Stimulated activated CD4-positive, alpha-beta T cell treated with anti-CD3 and anti-CD28 coated beads, TNF-alpha, amount 100 ng/mL, for 48 hours (primary cell): ENCODE results near the gene PTOV1.

Experiments
- DNase-seq, 3 donors: peaks; one replicate each; pipeline ENCODE4 v3.0.0-alpha.2; 2020; ENCODE audit warnings: low read depth in 3 of 3

Gene PTOV1

DNA sequence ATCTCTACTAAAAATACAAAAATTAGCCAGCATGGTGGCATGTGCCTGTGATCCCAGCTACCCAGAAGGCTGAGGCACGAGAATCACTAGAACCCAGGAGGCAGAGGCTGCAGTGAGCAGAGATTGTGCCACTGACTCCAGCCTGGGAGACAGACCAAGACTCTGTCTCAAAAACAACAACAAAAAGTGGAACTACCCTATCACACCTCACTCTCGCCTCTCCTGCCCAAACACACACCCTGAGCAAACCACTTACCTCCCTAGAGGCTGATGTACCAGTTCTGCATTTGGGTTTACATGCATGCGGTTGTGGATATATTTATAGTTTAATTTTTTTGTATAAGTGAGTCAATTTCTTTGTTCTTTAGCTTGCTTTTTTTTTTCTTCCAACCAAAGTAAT, 7.7 kb upstream of the PTOV1 start:
- no peak for DNase-seq

DNA sequence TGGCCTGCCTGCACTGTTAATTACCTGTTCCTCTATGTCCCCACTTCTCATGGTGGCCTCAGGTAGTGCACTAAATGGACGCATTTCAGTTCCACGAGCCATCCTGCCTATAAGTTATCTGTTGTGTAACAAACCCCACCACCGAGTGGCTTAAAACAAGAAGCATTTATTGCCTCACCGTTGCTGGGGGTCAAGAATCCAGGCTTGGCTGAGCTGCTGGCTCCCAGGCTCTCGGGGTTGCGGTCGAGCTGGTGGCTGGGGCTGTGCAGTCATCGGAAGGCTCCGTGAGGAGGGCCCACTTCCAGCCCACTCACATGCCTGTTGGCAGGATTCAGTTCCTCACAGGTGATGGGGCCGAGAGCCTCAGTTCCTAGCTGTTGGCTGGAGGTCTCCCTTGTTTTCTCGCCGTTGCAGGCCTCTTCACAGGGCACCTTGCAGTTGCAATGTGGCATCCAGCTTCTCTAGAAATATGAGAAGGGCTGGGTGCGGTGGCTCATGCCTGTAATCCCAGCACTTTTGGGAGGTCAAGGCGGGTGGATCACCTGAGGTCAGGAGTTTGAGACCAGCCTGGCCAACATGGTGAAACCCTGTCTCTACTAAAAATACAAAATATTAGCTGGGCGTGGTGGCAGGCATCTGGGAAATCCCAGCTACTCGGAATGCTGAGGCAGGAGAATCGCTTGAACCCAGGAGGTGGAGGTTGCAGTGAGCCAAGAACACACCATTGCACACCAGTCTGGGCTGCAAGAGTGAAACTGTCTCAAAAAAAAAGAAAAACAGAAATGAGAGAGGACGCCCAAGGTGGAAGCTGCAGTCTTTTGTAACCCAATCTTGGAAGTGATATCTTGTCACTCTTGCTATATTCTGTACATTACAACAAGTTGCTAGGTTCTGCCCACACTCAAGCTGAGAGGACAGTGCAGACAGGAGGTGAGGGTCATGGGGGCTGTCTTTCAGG, 6.5 kb upstream of the PTOV1 start:
- no peak for DNase-seq

DNA sequence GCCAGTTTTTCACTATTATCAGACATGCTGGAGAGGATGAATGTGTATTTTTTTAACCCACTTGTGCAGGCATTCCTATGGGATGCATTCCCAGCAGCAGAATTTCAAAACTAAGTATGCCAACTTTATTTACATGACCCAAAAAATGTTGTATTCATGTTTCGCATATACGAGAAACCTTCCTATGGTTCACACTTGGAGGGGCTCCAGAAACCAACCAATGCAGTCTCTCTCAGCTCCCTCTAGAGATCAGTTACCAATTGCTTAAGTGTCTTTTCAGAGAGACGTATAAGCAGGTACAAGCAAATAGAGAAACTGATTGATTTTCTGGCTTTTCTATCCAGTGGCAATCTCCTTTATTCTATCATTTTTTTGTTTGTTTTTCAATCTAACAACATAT, 5.5 kb upstream of the PTOV1 start:
- DNase-seq: no peak

DNA sequence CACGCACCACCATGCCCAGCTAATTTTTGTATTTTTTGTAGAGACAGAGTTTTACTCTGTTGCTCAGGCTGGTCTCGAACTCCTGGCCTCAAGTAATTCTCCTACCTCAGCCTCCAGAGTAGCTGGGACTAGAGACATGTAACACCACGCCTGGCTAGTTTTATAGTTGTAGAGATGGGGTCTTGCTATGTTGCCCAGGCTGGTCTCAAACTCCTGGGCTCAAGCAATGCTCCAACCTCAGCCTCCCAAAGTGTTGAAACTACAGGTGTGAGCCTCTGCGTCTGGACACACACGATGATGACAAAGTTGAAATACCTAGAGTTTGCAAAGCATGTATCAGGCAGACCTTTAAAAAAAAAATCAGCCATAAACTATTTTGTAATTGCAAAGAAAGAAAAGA, 4.6 kb upstream of the PTOV1 start:
- no peak for DNase-seq

DNA sequence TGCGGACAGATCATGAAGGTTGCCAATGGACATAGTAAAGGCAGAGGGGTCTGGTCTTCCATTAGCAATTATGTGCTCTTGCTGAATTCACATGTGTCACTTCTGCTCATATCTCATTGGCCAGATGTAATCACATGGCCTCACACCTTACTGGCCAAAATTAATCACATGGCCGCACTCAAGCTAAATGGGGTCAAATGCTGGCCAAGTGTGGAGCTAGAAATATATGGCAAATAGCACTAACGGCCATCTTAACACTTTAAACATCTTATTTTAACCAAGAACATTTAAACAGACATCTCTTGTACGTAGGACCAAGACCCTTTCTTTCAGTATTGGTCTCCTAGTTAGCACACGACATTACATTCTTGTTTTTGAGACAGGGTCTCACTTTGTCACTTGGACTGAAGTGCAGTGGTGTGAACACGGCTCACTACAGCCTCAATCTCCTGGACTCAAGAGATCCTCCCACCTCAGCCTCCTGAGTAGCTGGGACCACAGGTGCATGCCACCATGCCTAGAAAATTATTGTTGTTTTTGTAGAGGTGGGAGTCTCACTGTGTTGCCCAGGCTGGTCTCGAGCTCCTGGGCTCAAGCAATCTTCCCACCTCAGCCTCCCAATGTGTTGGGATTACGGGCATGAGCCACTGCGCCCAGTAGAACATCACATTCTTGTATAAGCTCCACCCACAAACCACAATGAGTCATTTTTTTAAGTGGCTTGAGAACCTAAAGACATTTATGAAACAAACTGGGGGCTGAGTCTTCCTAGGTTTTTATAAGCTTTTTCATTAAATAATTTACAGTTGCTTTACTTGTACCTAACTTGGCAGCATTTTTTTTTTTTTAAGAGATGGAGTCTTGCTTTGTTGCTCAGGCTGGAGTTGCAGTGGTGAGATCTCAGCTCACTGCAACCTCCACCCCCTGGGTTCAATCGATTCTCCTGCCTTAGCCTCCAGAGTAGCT, 2.9 kb upstream of the PTOV1 start:
- no peak for DNase-seq

DNA sequence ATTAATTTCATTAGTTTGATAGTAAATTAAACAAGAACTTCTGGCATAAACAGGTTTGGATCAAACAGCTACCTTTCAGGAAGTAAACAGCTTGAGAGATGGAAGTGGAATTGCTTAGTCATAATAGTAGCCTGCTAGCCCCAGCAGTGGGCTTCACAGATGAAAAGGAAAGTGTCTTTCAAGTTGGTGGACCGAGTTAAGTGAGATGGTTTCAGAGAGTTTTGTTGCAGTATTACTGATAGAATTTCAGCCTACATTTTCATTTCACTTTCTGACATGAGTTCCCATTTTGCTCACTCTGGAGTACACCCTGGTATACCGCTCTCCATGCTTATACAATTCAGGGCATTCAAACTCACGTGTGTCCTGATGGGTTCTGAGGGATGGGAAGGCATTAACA, 2.0 kb upstream of the PTOV1 start:
- DNase-seq: no peak

DNA sequence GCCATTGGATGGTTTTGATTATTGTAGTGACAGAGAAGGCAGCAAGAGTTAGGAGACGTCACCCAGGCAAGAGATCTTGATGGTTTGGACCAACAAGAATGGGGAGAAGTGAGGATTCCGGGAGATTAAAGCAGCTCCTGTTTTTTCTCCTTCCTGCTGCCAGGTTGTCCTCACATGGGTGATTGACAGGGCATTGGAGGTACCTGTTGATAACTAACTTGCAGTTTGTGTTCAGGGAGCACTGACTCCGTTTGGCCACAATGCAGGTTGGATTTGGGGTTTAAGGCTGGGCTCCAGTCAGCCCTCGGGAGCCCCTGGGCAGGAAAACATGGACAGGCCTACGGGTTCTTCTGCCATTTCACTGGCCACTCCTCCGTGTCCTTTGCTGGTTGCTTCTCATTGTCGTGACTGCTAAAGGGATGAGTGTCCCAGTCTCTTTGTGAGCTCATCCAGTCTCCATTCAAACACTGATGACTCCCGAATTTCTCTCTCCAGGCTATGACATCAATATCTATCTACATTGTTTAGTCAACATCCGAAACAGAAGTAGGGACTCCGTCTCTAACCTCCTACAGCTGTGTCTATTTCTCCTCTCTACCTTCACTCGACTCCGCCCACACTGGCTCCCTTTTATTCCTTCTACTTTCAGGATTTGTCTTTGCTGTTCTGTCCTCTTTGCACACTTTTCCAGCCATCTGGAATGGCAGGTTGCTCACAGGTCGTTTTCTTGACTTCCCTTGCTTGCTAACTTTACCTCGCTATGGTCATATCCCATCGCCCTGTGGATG, 1.3 kb upstream of the PTOV1 start:
- no peak for DNase-seq

DNA sequence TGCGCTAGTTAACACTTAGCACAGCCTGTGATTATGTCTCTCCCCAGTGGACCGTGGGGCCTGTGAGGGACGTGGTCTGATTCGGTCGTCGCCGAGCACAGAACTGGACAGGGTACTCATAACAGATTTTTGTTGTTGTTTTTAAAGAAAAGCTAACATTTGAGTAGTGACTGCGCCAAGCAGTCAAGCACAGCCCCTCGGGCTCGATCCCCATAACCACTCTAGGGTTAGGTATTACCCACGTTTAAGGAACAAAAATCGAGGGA, 805 bp upstream of the PTOV1 start:
- DNase-seq: no peak

DNA sequence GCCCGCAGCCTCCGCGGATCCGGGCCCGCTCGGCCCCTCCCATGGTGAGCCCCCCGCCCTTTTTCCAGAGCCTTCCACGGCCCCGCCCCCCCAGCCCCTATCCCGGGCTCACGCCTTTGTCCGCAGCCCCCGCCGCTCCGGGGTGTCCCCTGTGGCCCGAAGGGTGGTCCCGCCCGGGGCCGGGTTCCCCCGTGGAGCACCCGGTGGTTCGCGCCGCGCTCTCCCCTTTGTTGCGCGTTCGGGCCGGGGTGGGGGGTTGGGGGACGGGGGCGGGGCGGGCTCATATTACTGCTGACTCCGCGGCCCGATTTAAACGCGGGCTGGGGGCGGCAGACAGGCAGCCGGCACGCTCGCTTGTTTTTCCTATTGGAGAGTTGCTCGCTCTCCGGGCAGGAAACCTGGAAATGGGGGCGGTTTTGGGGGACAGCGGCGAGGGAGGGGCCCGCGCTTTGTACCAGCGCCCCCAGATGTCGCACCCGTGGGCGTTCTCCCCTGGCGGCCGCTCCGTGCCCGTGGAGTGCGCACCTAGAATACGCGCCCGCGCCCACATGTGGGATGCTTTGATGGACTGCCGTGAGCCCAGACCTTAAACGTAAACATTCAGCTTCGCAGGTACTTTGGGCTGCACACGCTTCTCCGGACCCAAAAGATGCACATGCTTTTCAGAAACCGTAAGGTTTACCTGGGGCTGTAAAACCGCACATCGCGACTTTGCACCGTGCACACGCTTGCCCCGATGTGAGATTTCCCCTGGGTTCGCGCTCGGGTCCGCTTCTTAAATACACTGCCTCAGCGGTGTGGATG, 699 bp downstream of the PTOV1 start:
- no peak for DNase-seq

DNA sequence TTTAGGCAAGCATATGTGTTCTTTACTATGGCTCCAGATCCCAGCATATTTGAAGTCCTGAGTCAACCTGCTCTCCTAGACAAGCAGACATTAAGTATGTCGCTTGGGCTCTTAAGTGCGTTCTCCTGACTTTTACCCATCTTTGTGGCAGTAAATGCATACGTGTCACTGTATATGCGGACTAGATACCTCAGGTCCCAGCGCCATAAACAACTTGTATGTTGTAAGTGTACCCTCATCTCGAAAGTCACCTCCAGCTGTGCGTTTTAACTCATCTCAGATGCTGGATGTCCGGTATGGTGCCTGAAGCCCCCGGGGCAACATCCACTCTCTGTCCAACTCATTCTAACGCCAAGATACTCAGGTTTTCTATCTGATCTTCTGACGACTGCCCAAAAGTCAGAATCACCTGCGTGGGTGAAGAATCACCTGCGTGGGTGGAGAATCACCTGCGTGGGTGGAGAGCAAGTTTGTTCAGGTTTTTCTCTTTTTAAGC, 1.7 kb downstream of the PTOV1 start:
- no peak for DNase-seq

DNA sequence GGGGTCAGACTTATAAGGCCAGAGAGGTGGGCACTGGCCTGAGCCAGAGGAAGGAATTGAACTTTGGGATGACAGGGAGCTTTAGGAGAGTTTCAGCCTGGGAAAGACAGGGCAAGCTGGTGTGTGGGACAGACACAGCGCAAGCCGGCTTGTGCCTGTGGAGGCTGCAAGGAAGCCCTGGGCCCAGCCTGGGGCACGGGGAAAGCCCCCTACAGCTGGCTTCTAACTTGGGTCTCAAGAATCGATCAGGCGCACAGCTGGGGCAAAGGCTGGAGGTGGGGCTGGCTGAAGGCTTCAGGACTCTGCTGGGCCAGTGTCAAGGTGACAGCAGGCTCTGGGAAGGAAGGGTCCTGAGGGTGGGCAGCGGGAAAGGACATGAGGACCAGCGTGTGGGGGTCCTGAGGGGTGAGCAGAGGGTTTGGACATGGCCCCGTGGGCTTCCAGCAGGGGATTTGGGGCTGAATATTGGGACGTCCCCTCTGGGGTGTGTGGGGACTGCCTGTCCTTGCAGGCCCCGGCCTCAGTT, 3.0 kb downstream of the PTOV1 start:
- no peak for DNase-seq

DNA sequence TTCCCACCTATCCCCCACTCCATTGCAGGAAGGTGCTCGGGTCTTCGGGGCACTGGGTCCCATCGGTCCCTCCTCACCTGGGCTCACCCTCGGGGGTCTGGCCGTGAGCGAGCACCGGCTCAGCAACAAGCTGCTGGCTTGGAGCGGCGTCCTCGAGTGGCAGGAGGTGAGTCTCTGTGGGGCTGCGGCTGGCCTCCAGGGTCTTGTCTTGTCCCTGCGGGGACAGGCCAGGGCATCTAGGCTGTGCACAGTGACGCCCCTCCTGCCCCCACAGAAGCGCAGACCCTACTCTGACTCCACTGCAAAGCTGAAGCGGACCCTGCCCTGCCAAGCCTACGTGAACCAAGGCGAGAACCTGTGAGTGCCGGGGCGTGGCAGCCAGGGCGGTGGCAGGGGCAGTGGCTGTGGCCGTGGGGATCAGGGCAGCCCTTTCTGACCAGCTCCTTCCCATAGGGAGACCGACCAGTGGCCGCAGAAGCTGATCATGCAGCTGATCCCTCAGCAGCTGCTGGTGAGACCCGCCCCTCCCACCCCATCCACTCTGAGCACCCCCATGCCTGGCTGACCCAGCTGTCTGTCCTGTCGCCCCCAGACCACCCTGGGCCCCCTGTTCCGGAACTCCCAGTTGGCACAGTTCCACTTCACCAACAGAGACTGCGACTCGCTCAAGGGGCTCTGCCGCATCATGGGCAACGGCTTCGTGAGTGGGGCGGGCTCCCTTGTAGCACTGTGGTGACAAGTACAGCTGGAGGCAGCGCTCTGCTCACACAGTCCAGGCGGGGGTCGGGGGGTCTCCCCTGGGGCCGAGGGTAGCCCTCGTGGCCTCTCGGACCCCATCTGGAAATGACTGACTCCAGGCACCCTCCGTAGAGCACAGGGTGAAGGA, 3.7 kb downstream of the PTOV1 start:
- no peak for DNase-seq

DNA sequence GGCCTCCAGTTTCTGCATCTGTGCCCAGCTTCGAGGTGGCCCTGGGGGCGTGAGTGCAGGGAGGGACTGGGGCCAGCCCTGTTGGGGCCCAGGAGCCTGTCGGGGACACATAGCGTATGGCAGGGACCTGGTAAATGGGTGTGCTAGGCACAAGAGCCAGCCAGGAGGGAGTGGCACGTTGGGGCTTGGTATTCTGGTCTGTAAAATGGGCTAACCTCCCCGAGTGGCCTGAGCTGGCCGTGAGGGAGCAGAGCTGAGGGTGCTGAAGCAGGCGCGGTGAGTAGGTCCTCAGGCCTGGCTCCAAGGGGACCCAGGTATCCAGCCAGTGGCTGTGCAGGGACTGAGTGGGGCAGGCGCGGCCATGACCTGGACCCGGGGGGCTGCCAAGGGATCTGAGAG, 4.3 kb downstream of the PTOV1 start:
- no peak for DNase-seq

DNA sequence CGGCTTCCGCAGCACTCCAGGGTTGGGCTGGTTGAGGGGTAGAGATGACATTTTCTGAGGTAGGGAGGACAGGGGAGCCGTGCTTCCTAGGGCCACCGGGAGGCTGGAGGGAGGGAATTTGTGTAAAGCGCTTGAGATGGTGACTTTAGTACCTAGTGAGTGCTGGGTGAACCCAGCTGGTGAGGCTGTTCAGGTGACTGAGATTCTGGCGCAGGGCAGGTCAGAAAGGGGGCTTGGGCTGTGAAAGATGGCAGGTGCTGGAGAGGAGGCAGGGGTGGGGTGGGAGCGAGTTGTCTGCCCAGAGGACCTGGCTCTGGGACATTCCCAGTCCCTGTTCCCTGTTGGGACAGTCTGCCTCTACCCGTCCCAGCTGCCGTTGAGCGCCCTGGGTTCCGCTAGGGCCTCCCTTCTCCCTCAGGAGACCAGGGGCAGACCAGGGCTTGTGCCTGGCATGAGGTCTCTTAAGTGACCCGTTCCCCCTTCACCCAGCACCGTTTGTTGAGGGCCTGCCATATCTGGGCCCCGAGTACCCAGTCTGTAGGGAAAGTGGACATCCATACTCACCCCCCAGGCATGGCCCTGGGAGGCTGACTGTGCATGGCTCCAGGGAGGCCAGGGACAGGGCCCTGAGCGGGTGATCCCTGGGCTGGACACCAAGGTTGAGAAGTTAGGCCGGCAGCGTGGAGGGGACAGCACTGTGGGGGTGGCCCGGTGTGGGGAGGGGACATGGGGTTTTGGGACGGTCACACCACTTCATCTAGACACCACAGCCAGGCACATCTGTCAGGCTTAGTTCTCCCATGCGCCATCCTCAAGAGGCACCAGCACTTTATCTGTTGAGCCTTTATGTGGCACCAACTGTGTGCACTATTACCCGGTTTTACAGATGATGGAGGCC, 5.0 kb downstream of the PTOV1 start:
- DNase-seq: no peak

DNA sequence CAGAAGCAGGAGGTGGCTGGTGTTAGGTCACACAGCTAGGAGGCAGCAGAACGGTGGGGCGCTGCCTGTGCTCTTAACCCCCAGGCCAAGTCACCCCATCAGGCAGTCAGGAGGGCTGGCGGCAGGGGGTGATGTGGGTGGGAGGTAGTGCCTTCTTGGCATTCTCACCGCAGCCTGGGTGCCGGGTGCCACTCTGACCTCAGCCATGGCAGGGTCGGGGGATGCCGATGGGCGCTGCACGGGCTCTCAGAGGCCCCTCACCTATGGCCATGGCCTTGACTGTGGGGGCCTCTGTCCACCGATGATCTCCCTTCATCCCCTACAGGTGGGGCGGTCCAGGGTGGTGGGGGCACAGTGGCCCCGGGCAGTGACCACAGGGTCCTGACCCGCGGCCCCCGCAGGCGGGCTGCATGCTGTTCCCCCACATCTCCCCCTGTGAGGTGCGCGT, 5.6 kb downstream of the PTOV1 start:
- no peak for DNase-seq

DNA sequence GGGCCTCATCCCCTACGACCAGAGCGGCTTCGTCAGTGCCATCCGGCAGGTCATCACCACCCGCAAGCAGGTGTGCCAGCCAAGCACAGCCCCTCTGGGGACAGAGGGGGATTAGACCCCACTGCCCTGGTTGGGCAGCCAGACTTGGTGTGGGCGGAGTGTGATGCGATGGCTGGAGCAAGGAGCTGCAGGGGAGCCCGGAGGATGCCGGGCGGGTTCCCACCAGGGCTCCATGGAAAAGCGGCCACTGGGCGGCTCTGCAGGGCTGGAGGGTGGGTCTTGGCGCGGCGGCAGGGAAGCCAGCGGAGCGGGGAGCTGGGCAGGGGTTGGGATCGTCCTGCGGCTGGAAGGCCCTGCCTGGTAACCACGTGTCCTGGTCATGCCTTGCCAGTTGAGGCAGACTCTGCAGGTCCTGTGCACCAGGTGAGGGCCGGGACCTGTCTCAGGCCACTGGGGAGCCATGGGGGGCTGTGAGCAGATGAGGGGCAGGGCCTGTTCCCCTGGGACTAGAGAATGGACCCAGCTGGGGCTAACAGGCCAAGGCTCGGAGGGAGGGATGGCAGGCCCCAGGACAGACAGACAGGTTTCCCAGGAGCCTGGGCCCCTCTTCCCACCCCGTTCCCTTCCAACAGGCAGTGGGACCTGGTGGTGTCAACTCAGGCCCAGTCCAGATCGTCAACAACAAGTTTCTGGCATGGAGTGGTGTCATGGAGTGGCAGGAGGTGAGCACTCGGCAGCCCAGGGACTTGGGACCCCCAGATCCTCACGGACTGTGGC, 6.3 kb downstream of the PTOV1 start:
- no peak for DNase-seq

DNA sequence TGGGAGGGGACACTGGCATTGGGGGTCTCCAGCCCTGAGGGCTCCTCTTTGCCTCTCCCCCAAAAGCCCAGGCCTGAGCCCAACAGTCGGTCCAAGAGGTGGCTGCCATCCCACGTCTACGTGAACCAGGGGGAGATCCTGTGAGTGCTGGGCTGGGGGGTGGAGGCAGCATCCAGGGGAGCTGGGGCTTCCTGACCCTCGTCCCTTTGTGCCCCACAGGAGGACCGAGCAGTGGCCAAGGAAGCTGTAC, 6.8 kb downstream of the PTOV1 start:
- no peak for DNase-seq
